Measurements from ENCODE around the gene MYO18B. TPM values are rescaled to one million over a fixed set of nuclear protein-coding genes. Genes with fewer than 3 reads are reported as not detected.

Gene MYO18B
- total RNA-seq, 1 experiment from 2014 or later = 0.07 TPM

GRCh38 chr22:25764270-25765015 lies 22.5 kb downstream of the MYO18B start:
- peaks cover 9% of the 10 kb centered on the region for H3K4me1 Mint-ChIP-seq (ENCODE audit: low read depth, unreplicated experiment)
- no peaks in the 10 kb centered on the region for H3K27me3 Mint-ChIP-seq (ENCODE audit: insufficient read depth, unreplicated experiment)
- Histone ChIP-seq H3K9me3 (peaks cover 14% of the 10 kb centered on the region), H3K27me3 (replicated peaks; ENCODE audit: control insufficient read depth, insufficient read depth, low read length) (no peaks in the 10 kb centered on the region), H3K4me3 (ENCODE audit: low read depth, low read length) (no peak overlapping the region), H3K4me1 (peaks cover 32% of the 10 kb centered on the region), H3K36me3 (ENCODE audit: control insufficient read depth, insufficient read depth, low read length) (no peaks in the 10 kb centered on the region)
- no peak for TF ChIP-seq CTCF (IDR thresholded peaks at IDR 0.05; ENCODE audit: insufficient read depth in 1 of 2, low read depth in 1 of 2, low read length in 1 of 2, severe bottlenecking in 1 of 2, unreplicated experiment in 1 of 2)
- peaks cover 34% of the 10 kb centered on the region for H3K9me3 Mint-ChIP-seq (ENCODE audit: unreplicated experiment)
- no peak for DNase-seq
- CTCF ChIA-PET = no interaction called here
- intact Hi-C loops (cut with micrococcal nuclease; ENCODE audit: unreplicated experiment) = no loop called here
- H3K27ac Mint-ChIP-seq (ENCODE audit: unreplicated experiment) = no peak overlapping the region
- POLR2A ChIA-PET = no interaction called here
- BruUV-seq (replicated peaks) = no TSS peak
- peaks cover 10% of the 10 kb centered on the region for H3K36me3 Mint-ChIP-seq (ENCODE audit: insufficient read depth, unreplicated experiment)
- no peak overlapping the region for H3K4me3 Mint-ChIP-seq (ENCODE audit: unreplicated experiment)

GRCh38 chr22:25765016-25765367 lies 23.0 kb downstream of the MYO18B start:
- H3K36me3 Mint-ChIP-seq (ENCODE audit: insufficient read depth, unreplicated experiment) = peaks cover 10% of the 10 kb centered on the region
- H3K4me3 Mint-ChIP-seq (ENCODE audit: unreplicated experiment) = no peak overlapping the region
- Histone ChIP-seq H3K27me3 (replicated peaks; ENCODE audit: control insufficient read depth, insufficient read depth, low read length) (no peaks in the 10 kb centered on the region), H3K4me1 (peaks cover 32% of the 10 kb centered on the region), H3K36me3 (ENCODE audit: control insufficient read depth, insufficient read depth, low read length) (no peaks in the 10 kb centered on the region), H3K4me3 (ENCODE audit: low read depth, low read length) (no peak overlapping the region), H3K9me3 (peaks cover 14% of the 10 kb centered on the region)
- ChIA-PET POLR2A (no interaction called here), CTCF (no interaction called here)
- TF ChIP-seq CTCF (IDR thresholded peaks at IDR 0.05; ENCODE audit: insufficient read depth in 1 of 2, low read depth in 1 of 2, low read length in 1 of 2, severe bottlenecking in 1 of 2, unreplicated experiment in 1 of 2) = no peak
- BruUV-seq (replicated peaks) = no TSS peak
- DNase-seq = no peak
- no peaks in the 10 kb centered on the region for H3K27me3 Mint-ChIP-seq (ENCODE audit: insufficient read depth, unreplicated experiment)
- intact Hi-C loops (cut with micrococcal nuclease; ENCODE audit: unreplicated experiment) = no loop called here
- H3K9me3 Mint-ChIP-seq (ENCODE audit: unreplicated experiment) = peaks cover 34% of the 10 kb centered on the region
- H3K27ac Mint-ChIP-seq (ENCODE audit: unreplicated experiment) = no peak overlapping the region
- peaks cover 9% of the 10 kb centered on the region for H3K4me1 Mint-ChIP-seq (ENCODE audit: low read depth, unreplicated experiment)

GRCh38 chr22:25765801-25766200 lies 23.8 kb downstream of the MYO18B start:
- no peak for TF ChIP-seq CTCF (IDR thresholded peaks at IDR 0.05; ENCODE audit: insufficient read depth in 1 of 2, low read depth in 1 of 2, low read length in 1 of 2, severe bottlenecking in 1 of 2, unreplicated experiment in 1 of 2)
- Mint-ChIP-seq H3K9me3 (ENCODE audit: unreplicated experiment) (peaks cover 30% of the 10 kb centered on the region), H3K4me3 (ENCODE audit: unreplicated experiment) (no peak overlapping the region), H3K4me1 (ENCODE audit: low read depth, unreplicated experiment) (peaks cover 9% of the 10 kb centered on the region), H3K36me3 (ENCODE audit: insufficient read depth, unreplicated experiment) (peaks cover 9% of the 10 kb centered on the region), H3K27ac (ENCODE audit: unreplicated experiment) (no peak overlapping the region), H3K27me3 (ENCODE audit: insufficient read depth, unreplicated experiment) (no peaks in the 10 kb centered on the region)
- H3K27me3 ChIP-seq (replicated peaks; ENCODE audit: control insufficient read depth, insufficient read depth, low read length) = no peaks in the 10 kb centered on the region
- H3K4me3 ChIP-seq (ENCODE audit: low read depth, low read length) = no peak overlapping the region
- no TSS peak for BruUV-seq (replicated peaks)
- no peaks in the 10 kb centered on the region for H3K36me3 ChIP-seq (ENCODE audit: control insufficient read depth, insufficient read depth, low read length)
- DNase-seq = no peak
- H3K9me3 ChIP-seq = peaks cover 14% of the 10 kb centered on the region
- ChIA-PET POLR2A (no interaction called here), CTCF (no interaction called here)
- peaks cover 27% of the 10 kb centered on the region for H3K4me1 ChIP-seq
- intact Hi-C loops (cut with micrococcal nuclease; ENCODE audit: unreplicated experiment) = no loop called here
